Skeletal muscle cell (primary cell): Measurements from ENCODE around the gene BPIFA2.
"Not testable (repeated sequence)": the region's sequence is repeated elsewhere in the genome, so short reads cannot be mapped to it uniquely, and the experiment has no call there.

Experiments used
- DNase-seq: peaks from one replicate; pipeline ENCODE4 v3.0.0-alpha.2; 2010; ENCODE audit warnings: low read depth
- H3K4me3 ChIP-seq: 2 replicates; pipeline ENCODE4 v1.5.1; 2011; ENCODE audit warnings: low read depth, mild to moderate bottlenecking, control low read depth, low read length, moderate library complexity

Gene BPIFA2, protein sequence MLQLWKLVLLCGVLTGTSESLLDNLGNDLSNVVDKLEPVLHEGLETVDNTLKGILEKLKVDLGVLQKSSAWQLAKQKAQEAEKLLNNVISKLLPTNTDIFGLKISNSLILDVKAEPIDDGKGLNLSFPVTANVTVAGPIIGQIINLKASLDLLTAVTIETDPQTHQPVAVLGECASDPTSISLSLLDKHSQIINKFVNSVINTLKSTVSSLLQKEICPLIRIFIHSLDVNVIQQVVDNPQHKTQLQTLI

DNA sequence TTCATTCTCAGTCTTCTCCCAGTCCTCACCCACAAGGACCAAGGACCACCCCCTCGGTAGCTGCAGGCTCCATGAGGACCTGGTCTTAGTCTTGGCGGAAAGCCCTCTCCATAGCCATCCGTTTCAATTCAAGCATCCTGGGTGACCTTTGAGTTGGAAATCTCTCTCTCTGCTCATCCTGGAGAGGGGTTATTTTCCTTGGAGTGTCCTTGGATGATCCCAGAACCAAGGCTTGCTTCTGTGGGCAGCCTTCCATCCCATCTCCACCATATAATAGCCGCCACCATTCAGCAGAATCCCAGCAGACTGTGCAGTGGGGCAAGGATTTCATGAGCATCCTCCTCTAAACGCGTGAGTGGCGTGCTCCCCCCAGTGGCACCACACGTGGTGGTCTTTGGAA lies at the start of gene BPIFA2:
BPIFA2 (plus strand) TSS at position 301 of the 400 bp plus-strand sequence. CDS start 987 bp downstream, outside the sequence.
- DNase-seq: no peak
- H3K4me3 ChIP-seq: no peak within 1 kb of the TSS

DNA sequence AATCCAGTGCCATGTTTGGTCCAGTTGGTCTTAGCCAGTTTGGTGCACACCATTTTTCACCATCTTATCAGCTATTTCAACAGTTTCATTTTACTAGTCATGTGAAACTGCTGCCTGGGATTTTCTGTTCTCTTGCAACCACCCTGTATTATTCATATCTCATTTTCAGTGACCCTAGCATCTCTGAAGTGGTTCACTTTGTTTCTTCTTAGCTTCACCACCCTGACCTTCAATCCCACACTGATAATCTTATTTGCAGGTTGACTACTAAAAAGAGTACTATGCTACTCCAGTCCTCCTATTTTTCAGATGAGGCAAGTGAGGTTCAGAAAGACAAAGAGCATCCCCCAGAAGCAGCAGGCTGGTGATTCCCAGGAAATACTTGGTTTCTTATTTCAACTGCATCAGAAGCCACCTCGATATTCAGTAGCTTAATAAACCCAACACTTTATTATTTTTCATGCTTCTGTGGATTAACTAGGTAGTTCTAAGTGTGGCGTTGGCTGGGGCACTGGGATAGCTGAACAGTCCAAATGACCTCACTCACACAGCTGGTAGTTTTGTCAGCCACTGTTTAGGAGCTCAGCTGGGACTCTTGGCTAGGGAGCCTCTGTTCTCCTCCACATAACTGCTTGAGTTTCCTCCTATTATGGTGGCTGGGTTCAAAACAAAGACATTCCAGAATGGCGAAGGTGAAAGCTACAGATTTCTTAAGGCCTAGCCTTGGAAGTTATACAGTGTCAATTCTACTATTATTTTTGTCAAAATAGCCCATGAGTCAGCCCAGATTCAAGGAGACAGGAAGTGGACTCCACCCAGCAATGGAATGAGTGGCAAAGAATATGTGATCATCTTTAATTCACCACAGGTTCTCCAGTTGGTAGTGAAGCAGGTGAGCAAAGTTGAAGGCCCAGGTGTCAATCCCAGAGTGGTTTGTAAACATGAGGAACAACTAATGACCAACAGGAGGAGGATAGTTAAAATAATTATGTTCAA lies 47.9 kb upstream of the BPIFA2 start:
- H3K4me3 ChIP-seq: no peak overlapping the region
- DNase-seq: no peak

DNA sequence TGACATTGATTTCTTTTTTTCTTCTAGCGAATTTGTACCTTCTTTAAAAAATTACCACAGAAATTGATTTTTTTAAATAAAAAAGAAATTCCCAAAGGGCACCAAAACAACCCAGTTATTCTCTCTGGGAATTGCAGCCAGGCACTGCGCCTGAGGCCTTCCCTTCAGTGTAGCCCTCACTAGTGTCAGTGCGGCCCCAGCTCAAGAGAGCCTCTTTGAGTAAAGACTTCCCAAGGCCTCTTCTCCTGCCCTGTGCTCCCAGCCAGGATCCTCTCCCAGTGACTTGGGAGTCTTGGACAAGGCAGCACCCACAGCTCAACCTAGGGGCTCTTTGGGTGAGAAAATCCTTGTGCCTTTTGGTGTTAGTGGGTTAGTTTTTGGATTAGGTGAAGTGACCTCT lies 47.0 kb upstream of the BPIFA2 start:
- no peak overlapping the region for H3K4me3 ChIP-seq

GRCh38 chr20:33122297-33122696 lies 45.7 kb upstream of the BPIFA2 start:
- H3K4me3 ChIP-seq, DNase-seq: not testable (repeated sequence)

More for the DNA sequence above, 47.0 kb upstream of the BPIFA2 start:
- no peak for DNase-seq

GRCh38 chr20:33124261-33124660 lies 43.7 kb upstream of the BPIFA2 start:
- H3K4me3 ChIP-seq: no peak overlapping the region
- no peak for DNase-seq

- no peak overlapping the region for H3K4me3 ChIP-seq
- DNase-seq: no peak
Observed at GRCh38 chr20:33124994-33125393, 43.0 kb upstream of the BPIFA2 start.

DNA sequence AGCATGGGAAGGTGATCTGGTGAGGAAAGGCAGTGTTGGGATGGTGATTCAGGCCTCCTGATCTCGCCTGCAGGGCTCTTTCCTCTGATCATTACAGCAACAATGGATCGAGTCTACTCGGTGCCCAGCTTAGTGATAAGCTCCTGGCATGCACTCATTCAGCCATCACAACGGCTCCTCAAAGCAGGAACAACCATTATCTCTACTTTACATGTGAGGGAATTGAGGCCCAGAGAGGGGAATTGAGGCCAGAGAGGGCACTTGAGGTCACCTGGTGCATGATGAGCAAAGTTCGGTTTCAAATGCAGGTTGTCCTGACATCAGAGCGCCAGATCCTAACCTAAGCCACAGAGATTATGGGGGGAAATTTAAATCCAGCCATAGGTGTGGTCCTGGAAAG lies 42.0 kb upstream of the BPIFA2 start:
- DNase-seq: no peak
- no peak overlapping the region for H3K4me3 ChIP-seq

GRCh38 chr20:33127422-33128097 lies 40.4 kb upstream of the BPIFA2 start:
- no peak overlapping the region for H3K4me3 ChIP-seq
- no peak for DNase-seq

DNA sequence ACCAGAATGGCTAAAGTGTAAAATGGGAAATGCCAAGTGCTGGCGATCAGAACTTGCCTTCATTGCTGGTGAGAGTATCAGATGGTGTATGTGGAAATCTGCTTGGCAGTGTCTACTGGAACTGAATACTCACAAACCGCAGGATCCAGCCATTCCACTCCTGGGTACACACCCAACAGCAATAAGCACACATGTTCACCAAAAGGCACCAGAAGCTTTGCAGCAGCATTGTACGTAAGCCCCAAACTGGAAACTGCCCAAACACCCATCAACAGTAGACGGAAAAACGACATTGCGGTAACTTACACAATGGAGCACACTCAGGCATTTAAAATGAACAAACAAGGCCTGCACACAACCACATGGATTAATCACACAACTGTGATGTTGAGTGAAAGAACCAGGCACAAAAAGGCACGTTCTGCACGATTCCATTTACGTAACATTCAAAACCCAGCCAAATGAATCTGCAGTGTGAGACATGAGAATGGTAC lies 37.3 kb upstream of the BPIFA2 start:
- peak; percentile 5 for DNase-seq
- H3K4me3 ChIP-seq: no peak overlapping the region

GRCh38 chr20:33131949-33132473 lies 35.9 kb upstream of the BPIFA2 start:
- H3K4me3 ChIP-seq: no peak overlapping the region

DNA sequence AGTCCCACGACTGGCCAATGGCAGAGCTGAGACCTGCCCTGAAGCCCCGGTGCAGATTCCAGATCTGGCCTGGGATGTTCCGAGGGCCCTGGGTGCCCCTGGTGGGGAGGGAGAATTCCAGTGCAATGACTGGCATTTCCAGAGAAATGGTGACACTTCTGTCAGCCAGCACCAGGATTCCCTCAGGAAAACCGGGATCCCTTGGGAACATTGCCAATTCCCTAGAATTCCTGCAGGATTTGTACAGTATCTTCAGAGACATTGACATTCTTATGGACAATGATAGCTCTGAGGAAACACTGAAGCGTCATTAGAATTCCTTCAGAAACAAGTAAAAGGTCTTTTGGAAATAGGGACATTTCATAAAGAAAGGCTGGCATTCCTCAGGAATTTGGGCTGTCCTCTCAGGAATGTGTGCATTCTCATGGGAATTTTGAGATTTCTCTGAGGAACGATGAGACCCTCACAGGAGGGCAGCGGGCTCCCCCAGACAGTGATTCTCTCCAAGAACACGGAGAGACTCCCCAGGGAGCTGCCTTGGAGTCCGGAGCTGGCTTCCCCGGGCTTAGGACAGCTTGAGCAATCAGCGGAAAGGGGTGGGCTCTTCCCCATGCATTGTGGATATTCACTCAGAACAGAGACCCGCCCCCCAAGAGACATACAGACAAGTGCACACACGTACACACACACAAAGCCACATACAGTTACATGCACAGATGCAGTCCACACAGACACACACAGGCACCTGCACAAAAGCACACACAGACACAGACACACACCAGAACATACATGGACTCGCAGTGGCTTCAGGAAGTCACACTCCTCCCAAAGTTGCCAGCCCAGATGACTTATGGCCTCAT lies 35.2 kb upstream of the BPIFA2 start:
- no peak for DNase-seq
- no peak overlapping the region for H3K4me3 ChIP-seq

More at GRCh38 chr20:33131949-33132473, 35.9 kb upstream of the BPIFA2 start:
- no peak for DNase-seq

DNA sequence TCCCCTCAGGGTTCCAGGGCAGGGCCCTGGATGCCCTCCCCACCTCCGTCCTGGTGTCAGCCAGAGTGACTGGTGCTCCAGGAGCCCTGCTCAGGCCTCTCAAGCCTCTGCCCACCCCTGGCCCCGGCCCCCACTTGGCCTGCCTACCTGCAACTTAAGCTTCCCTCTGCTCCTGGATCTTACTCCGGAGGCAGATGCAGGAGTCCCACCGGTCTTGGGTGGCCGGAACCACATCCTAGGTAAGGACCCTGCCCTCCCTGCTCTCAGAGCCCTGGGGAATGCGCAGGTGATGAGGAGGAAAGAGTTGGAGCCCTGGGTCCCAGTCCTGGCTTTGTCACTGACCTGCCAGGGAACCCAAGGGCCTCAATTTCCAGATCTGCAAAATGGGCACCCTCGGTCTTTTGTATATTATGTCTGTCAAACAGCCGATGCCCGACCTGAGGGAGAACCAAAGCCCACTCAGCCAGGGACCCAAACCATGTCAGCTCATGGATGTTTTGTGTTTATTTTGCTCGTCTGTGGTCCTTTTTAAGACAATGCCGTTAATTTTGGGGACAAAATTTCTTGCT lies 34.5 kb upstream of the BPIFA2 start:
- no peak for DNase-seq

DNA sequence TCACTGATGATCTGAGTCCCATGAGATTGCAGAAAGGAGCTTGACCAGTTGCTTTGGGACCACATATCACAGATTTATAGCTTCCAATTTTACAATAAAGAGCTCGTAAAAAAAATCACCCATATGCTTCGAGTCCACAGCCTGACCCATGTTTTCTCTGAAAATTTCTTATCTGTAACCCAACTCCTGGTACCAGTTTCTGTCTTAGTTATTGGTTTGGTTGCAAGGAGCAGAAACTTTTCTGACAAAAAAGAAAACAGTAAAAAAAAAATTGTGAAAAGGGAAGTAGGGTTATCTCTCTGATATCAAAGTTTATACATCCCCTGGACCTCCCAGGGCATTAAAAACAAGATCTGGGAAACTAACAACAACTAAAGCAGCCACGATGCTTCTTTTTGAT lies 30.8 kb upstream of the BPIFA2 start:
- DNase-seq: no peak
- no peak overlapping the region for H3K4me3 ChIP-seq

More for the DNA sequence above, 34.5 kb upstream of the BPIFA2 start:
- no peak overlapping the region for H3K4me3 ChIP-seq

- no peak for DNase-seq
- H3K4me3 ChIP-seq: no peak overlapping the region
Observed at GRCh38 chr20:33139467-33139866, 28.5 kb upstream of the BPIFA2 start.

DNA sequence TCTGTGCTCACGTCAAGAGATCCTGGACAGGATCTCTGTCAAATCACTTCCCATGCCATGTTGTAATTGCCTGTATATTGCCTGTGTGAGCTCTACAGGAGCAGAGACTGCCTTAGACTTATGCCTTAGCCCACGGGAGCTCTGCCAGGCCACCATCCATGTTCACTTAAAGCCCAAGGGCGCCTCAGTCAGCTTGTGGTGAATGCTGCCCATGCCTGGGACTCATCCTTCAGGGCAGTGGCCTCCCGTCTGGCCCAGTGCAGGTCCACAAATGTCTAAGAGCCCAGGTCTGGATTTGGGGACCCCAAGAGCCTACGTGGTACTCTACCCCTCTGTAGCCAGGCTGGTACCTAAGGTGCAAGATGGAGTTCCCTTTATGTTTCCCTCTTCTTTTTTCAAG lies 22.4 kb upstream of the BPIFA2 start:
- no peak for DNase-seq
- no peak overlapping the region for H3K4me3 ChIP-seq

- H3K4me3 ChIP-seq: no peak overlapping the region
- DNase-seq: no peak
Observed at GRCh38 chr20:33147299-33147698, 20.7 kb upstream of the BPIFA2 start.

DNA sequence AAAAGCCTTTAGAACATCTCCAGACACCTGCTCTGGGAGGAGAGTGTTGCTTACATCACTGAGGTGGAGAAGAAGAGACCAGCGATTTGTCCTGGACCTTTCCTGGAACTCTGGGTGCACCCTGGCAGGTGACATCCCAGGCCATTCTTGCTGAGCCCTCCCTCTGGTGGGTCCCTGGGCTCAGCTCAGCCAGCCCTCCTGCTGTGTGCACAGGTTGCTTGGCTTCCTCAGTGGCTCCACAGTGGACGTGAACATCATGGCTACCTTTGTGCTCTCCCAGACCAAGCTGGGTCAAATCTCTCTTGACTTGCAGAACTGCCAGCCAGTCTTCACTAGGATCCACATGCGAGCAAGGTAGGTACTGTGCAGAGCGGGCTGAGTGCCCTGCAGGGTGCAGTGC lies 19.9 kb upstream of the BPIFA2 start:
- H3K4me3 ChIP-seq: no peak overlapping the region
- no peak for DNase-seq

GRCh38 chr20:33154252-33154651 lies 13.7 kb upstream of the BPIFA2 start:
- DNase-seq: no peak

More at GRCh38 chr20:33154252-33154651, 13.7 kb upstream of the BPIFA2 start:
- H3K4me3 ChIP-seq: no peak overlapping the region
